ENCODE data around the gene BRDT. TPM values are rescaled to one million over a fixed set of nuclear protein-coding genes. Genes with fewer than 3 reads are reported as not detected.

BRDT gene
- total RNA-seq = not detected in 2 replicates

- Mint-ChIP-seq H3K9me3 (no peaks in the 10 kb centered on the region), H3K27me3 (ENCODE audit: insufficient read depth) (no peaks in the 10 kb centered on the region), H3K27ac (peak within 1 kb of the TSS; percentile 59), H3K36me3 (ENCODE audit: low read depth) (peaks cover 1% of the 10 kb centered on the region), H3K4me1 (ENCODE audit: low read depth) (peaks cover 23% of the 10 kb centered on the region), H3K4me3 (peak within 1 kb of the TSS; percentile 31)
- no peak for DNase-seq (ENCODE audit: low spot score)
- intact Hi-C loops (cut with micrococcal nuclease) = no loop called here
Measured at GRCh38 chr1:91949356-91949699, at the start of gene BRDT. BRDT (plus strand) TSS chr1:91949401; CDS start chr1:91962755, 13,354 bp downstream.

- Mint-ChIP-seq H3K27ac (no peak overlapping the region), H3K27me3 (ENCODE audit: insufficient read depth) (peaks cover 21% of the 10 kb centered on the region), H3K36me3 (ENCODE audit: low read depth) (peaks cover 3% of the 10 kb centered on the region), H3K9me3 (no peaks in the 10 kb centered on the region), H3K4me3 (no peak overlapping the region), H3K4me1 (ENCODE audit: low read depth) (peaks cover 10% of the 10 kb centered on the region)
- DNase-seq (ENCODE audit: low spot score) = no peak
- intact Hi-C loops (cut with micrococcal nuclease) = no loop called here
Measured at GRCh38 chr1:91900562-91900961, 48.6 kb upstream of the BRDT start.

- Mint-ChIP-seq H3K4me3 (no peak overlapping the region), H3K27ac (no peak overlapping the region), H3K36me3 (ENCODE audit: low read depth) (no peaks in the 10 kb centered on the region), H3K9me3 (no peaks in the 10 kb centered on the region), H3K27me3 (ENCODE audit: insufficient read depth) (peaks cover 18% of the 10 kb centered on the region), H3K4me1 (ENCODE audit: low read depth) (peaks cover 3% of the 10 kb centered on the region)
- intact Hi-C loops (cut with micrococcal nuclease) = no loop called here
- no peak for DNase-seq (ENCODE audit: low spot score)
Measured at GRCh38 chr1:91901231-91901630, 48.0 kb upstream of the BRDT start.

- no peak for DNase-seq (ENCODE audit: low spot score)
- intact Hi-C loops (cut with micrococcal nuclease) = no loop called here
- H3K27me3 Mint-ChIP-seq (ENCODE audit: insufficient read depth) = peaks cover 20% of the 10 kb centered on the region
- no peaks in the 10 kb centered on the region for H3K4me1 Mint-ChIP-seq (ENCODE audit: low read depth)
- no peak overlapping the region for H3K4me3 Mint-ChIP-seq
- H3K9me3 Mint-ChIP-seq = no peaks in the 10 kb centered on the region
- H3K27ac Mint-ChIP-seq = no peak overlapping the region
- H3K36me3 Mint-ChIP-seq (ENCODE audit: low read depth) = no peaks in the 10 kb centered on the region
Measured at GRCh38 chr1:91912266-91912665, 36.9 kb upstream of the BRDT start.

GRCh38 chr1:91913018-91913417 is 36.2 kb upstream of the BRDT start:
- intact Hi-C loops (cut with micrococcal nuclease) = no loop called here
- H3K9me3 Mint-ChIP-seq = no peaks in the 10 kb centered on the region

GRCh38 chr1:91916046-91916445 is 33.2 kb upstream of the BRDT start:
- H3K9me3 Mint-ChIP-seq = no peaks in the 10 kb centered on the region
- intact Hi-C loops (cut with micrococcal nuclease) = no loop called here
- DNase-seq (ENCODE audit: low spot score) = no peak
- H3K4me3 Mint-ChIP-seq = no peak overlapping the region
- no peaks in the 10 kb centered on the region for H3K4me1 Mint-ChIP-seq (ENCODE audit: low read depth)
- no peak overlapping the region for H3K27ac Mint-ChIP-seq
- H3K27me3 Mint-ChIP-seq (ENCODE audit: insufficient read depth) = peaks cover 15% of the 10 kb centered on the region
- no peaks in the 10 kb centered on the region for H3K36me3 Mint-ChIP-seq (ENCODE audit: low read depth)

More at GRCh38 chr1:91913018-91913417, 36.2 kb upstream of the BRDT start:
- H3K27me3 Mint-ChIP-seq (ENCODE audit: insufficient read depth) = peaks cover 20% of the 10 kb centered on the region
- no peaks in the 10 kb centered on the region for H3K4me1 Mint-ChIP-seq (ENCODE audit: low read depth)
- no peak overlapping the region for H3K27ac Mint-ChIP-seq
- no peak for DNase-seq (ENCODE audit: low spot score)
- H3K4me3 Mint-ChIP-seq = no peak overlapping the region
- H3K36me3 Mint-ChIP-seq (ENCODE audit: low read depth) = no peaks in the 10 kb centered on the region

- Mint-ChIP-seq H3K36me3 (ENCODE audit: low read depth) (no peaks in the 10 kb centered on the region), H3K9me3 (no peaks in the 10 kb centered on the region), H3K4me1 (ENCODE audit: low read depth) (no peaks in the 10 kb centered on the region), H3K27me3 (ENCODE audit: insufficient read depth) (peaks cover 12% of the 10 kb centered on the region), H3K4me3 (no peak overlapping the region), H3K27ac (no peak overlapping the region)
- intact Hi-C loops (cut with micrococcal nuclease) = no loop called here
- DNase-seq (ENCODE audit: low spot score) = no peak
Measured at GRCh38 chr1:91916811-91917460, 32.3 kb upstream of the BRDT start.

- intact Hi-C loops (cut with micrococcal nuclease) = no loop called here
- no peak for DNase-seq (ENCODE audit: low spot score)
- Mint-ChIP-seq H3K4me3 (no peak overlapping the region), H3K9me3 (no peaks in the 10 kb centered on the region), H3K27me3 (ENCODE audit: insufficient read depth) (peaks cover 9% of the 10 kb centered on the region), H3K4me1 (ENCODE audit: low read depth) (peaks cover 14% of the 10 kb centered on the region), H3K27ac (no peak overlapping the region), H3K36me3 (ENCODE audit: low read depth) (no peaks in the 10 kb centered on the region)
Measured at GRCh38 chr1:91919962-91920361, 29.2 kb upstream of the BRDT start.

GRCh38 chr1:91924146-91924545 is 25.1 kb upstream of the BRDT start:
- peaks cover 1% of the 10 kb centered on the region for H3K36me3 Mint-ChIP-seq (ENCODE audit: low read depth)
- peaks cover 19% of the 10 kb centered on the region for H3K4me1 Mint-ChIP-seq (ENCODE audit: low read depth)
- no peaks in the 10 kb centered on the region for H3K9me3 Mint-ChIP-seq
- no peak overlapping the region for H3K4me3 Mint-ChIP-seq
- H3K27me3 Mint-ChIP-seq (ENCODE audit: insufficient read depth) = peaks cover 11% of the 10 kb centered on the region
- peak overlapping the region; percentile 3 for H3K27ac Mint-ChIP-seq
- intact Hi-C loops (cut with micrococcal nuclease) = no loop called here
- no peak for DNase-seq (ENCODE audit: low spot score)

GRCh38 chr1:91925644-91926435 is 23.4 kb upstream of the BRDT start:
- Mint-ChIP-seq H3K27me3 (ENCODE audit: insufficient read depth) (peaks cover 9% of the 10 kb centered on the region), H3K4me3 (no peak overlapping the region), H3K36me3 (ENCODE audit: low read depth) (peaks cover 1% of the 10 kb centered on the region), H3K9me3 (no peaks in the 10 kb centered on the region), H3K27ac (no peak overlapping the region), H3K4me1 (ENCODE audit: low read depth) (peaks cover 19% of the 10 kb centered on the region)
- DNase-seq (ENCODE audit: low spot score) = no peak
- intact Hi-C loops (cut with micrococcal nuclease) = loop anchor here (2.0 to 5.0 kb wide), 2 partner anchors 49 to 121 kb away; no protein-coding TSS in a partner anchor

GRCh38 chr1:91928026-91928425 is 21.2 kb upstream of the BRDT start:
- H3K4me3 Mint-ChIP-seq = no peak overlapping the region
- H3K4me1 Mint-ChIP-seq (ENCODE audit: low read depth) = peaks cover 19% of the 10 kb centered on the region
- no peak overlapping the region for H3K27ac Mint-ChIP-seq
- no peak for DNase-seq (ENCODE audit: low spot score)
- peaks cover 1% of the 10 kb centered on the region for H3K36me3 Mint-ChIP-seq (ENCODE audit: low read depth)
- H3K27me3 Mint-ChIP-seq (ENCODE audit: insufficient read depth) = peaks cover 4% of the 10 kb centered on the region
- intact Hi-C loops (cut with micrococcal nuclease) = loop anchor here (5.0 kb wide), 1 partner anchor 51 kb away; no protein-coding TSS in a partner anchor
- no peaks in the 10 kb centered on the region for H3K9me3 Mint-ChIP-seq

- no peak overlapping the region for H3K27ac Mint-ChIP-seq
- intact Hi-C loops (cut with micrococcal nuclease) = loop anchor here (5.0 kb wide), 1 partner anchor 52 kb away; no protein-coding TSS in a partner anchor
- H3K36me3 Mint-ChIP-seq (ENCODE audit: low read depth) = peaks cover 1% of the 10 kb centered on the region
- DNase-seq (ENCODE audit: low spot score) = no peak
- H3K4me3 Mint-ChIP-seq = no peak overlapping the region
- H3K9me3 Mint-ChIP-seq = no peaks in the 10 kb centered on the region
- H3K4me1 Mint-ChIP-seq (ENCODE audit: low read depth) = peaks cover 11% of the 10 kb centered on the region
- peaks cover 2% of the 10 kb centered on the region for H3K27me3 Mint-ChIP-seq (ENCODE audit: insufficient read depth)
Measured at GRCh38 chr1:91929250-91929649, 20.0 kb upstream of the BRDT start.

GRCh38 chr1:91937613-91938012 is 11.6 kb upstream of the BRDT start:
- Mint-ChIP-seq H3K4me1 (ENCODE audit: low read depth) (no peaks in the 10 kb centered on the region), H3K4me3 (no peak overlapping the region), H3K36me3 (ENCODE audit: low read depth) (no peaks in the 10 kb centered on the region), H3K27ac (no peak overlapping the region), H3K27me3 (ENCODE audit: insufficient read depth) (no peaks in the 10 kb centered on the region), H3K9me3 (no peaks in the 10 kb centered on the region)
- intact Hi-C loops (cut with micrococcal nuclease) = no loop called here
- no peak for DNase-seq (ENCODE audit: low spot score)

Measured in activated T-helper 1 cell treated with anti-CD3 and anti-CD28 coated beads, Interleukin-12 subunit alpha, Interleukin-12 subunit beta, Interleukin-2, Interleukin-4 antibody, amounts not matched to agents 30 ng/mL and 10 ng/mL and 1 ng/mL, durations not matched to agents 14 hours and 24 hours and 36 hours (primary cell).